A549 (cell line): ENCODE data around the gene C2CD4C.

ENCODE experiments used
- EP300 ChIP-seq, 2 experiments: fragments of >200 bp; sonication (Bioruptor Twin); formaldehyde crosslinking; IDR thresholded peaks; 2 replicates in 1 of 2; 3 replicates in 1 of 2; pipeline ENCODE4 v1.6.1; 2016 to 2017
- FOSL2 ChIP-seq, 2 experiments: fragments of 450-650 bp in 1 of 2; fragments of >200 bp in 1 of 2; sonication (Bioruptor Twin) in 1 of 2; formaldehyde crosslinking; IDR thresholded peaks; 2 replicates each; pipeline versions ENCODE4 v1.5.0 to v1.6.1; 2016 to 2020; ENCODE audit warnings: mild to moderate bottlenecking in 1 of 2, moderate library complexity in 1 of 2
- JUN ChIP-seq, 2 experiments: fragments of >200 bp; sonication (Bioruptor Twin); formaldehyde crosslinking; IDR thresholded peaks; 2 replicates in 1 of 2; 3 replicates in 1 of 2; pipeline ENCODE4 v1.6.1; 2016 to 2017
- KDM5A ChIP-seq: fragments of 200-600 bp; sonication (generic); IDR thresholded peaks from 2 replicates; pipeline ENCODE4 v1.6.1; 2016; ENCODE audit warnings: antibody characterized with exemption, mild to moderate bottlenecking
- MAFK ChIP-seq: fragments of 450-650 bp; IDR thresholded peaks from 2 replicates; pipeline ENCODE4 v1.6.1; 2014; ENCODE audit not compliant: partially characterized antibody
- NR3C1 ChIP-seq: fragments of >200 bp; sonication (Bioruptor Twin); formaldehyde crosslinking; IDR thresholded peaks from 3 replicates; pipeline ENCODE4 v1.6.1; 2017
- PBX3 ChIP-seq: IDR thresholded peaks from 2 replicates; pipeline ENCODE4 v1.6.1; 2012
- POLR2A ChIP-seq: IDR thresholded peaks from 2 replicates; pipeline ENCODE4 v1.6.1; 2012; ENCODE audit warnings: mild to moderate bottlenecking, low read length
- REST ChIP-seq: fragments of 200-600 bp; sonication (generic); IDR thresholded peaks from 2 replicates; pipeline ENCODE4 v1.6.1; 2016; ENCODE audit warnings: antibody characterized with exemption, mild to moderate bottlenecking, moderate library complexity
- SMC3 ChIP-seq: fragments of >200 bp; sonication (Bioruptor Twin); formaldehyde crosslinking; IDR thresholded peaks from 3 replicates; pipeline ENCODE4 v1.6.1; 2018; ENCODE audit warnings: inconsistent platforms
- SREBF2 ChIP-seq: fragments of 450-650 bp; IDR thresholded peaks from 2 replicates; pipeline ENCODE4 v1.6.1; 2014; ENCODE audit warnings: mild to moderate bottlenecking, moderate library complexity
- TP53 ChIP-seq: fragments of 250-450 bp; sonication (Bioruptor Pico); IDR thresholded peaks from 2 replicates; pipeline ENCODE4 v1.5.0; 2021; ENCODE audit warnings: mild to moderate bottlenecking, moderate library complexity
- TF ChIP-seq, protein P1 (sequence below): fragments of >200 bp; sonication (Bioruptor Twin); formaldehyde crosslinking; IDR thresholded peaks from 3 replicates; pipeline ENCODE4 v1.5.1; 2016
- TF ChIP-seq, protein P2 (sequence below): IDR thresholded peaks from 2 replicates; pipeline ENCODE4 v1.6.1; 2012

- TF ChIP-seq POLR2A: no peak
- no peak for TF ChIP-seq SMC3
- TF ChIP-seq, protein P1, sequence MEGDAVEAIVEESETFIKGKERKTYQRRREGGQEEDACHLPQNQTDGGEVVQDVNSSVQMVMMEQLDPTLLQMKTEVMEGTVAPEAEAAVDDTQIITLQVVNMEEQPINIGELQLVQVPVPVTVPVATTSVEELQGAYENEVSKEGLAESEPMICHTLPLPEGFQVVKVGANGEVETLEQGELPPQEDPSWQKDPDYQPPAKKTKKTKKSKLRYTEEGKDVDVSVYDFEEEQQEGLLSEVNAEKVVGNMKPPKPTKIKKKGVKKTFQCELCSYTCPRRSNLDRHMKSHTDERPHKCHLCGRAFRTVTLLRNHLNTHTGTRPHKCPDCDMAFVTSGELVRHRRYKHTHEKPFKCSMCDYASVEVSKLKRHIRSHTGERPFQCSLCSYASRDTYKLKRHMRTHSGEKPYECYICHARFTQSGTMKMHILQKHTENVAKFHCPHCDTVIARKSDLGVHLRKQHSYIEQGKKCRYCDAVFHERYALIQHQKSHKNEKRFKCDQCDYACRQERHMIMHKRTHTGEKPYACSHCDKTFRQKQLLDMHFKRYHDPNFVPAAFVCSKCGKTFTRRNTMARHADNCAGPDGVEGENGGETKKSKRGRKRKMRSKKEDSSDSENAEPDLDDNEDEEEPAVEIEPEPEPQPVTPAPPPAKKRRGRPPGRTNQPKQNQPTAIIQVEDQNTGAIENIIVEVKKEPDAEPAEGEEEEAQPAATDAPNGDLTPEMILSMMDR: no peak
- TF ChIP-seq TP53 (CRISPR knock-in tag): no peak
- TF ChIP-seq, protein P2, sequence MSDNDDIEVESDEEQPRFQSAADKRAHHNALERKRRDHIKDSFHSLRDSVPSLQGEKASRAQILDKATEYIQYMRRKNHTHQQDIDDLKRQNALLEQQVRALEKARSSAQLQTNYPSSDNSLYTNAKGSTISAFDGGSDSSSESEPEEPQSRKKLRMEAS: no peak
- no peak for TF ChIP-seq MAFK
- TF ChIP-seq JUN (IDR thresholded peaks at IDR 0.05): no peak
- no peak for TF ChIP-seq SREBF2
- no peak for TF ChIP-seq KDM5A
- TF ChIP-seq REST: no peak
- no peak for TF ChIP-seq EP300 (IDR thresholded peaks at IDR 0.05)
- TF ChIP-seq NR3C1: no peak
- no peak for TF ChIP-seq PBX3
- no peak for TF ChIP-seq FOSL2 (IDR thresholded peaks at IDR 0.05)
- no peak for TF ChIP-seq FOSL2 (CRISPR knock-in tag; IDR thresholded peaks at IDR 0.05)
Measured at GRCh38 chr19:369256-369655, 39.7 kb downstream of the C2CD4C start.
